ENCODE data around the gene C11orf97.

The C11orf97 gene

DNA sequence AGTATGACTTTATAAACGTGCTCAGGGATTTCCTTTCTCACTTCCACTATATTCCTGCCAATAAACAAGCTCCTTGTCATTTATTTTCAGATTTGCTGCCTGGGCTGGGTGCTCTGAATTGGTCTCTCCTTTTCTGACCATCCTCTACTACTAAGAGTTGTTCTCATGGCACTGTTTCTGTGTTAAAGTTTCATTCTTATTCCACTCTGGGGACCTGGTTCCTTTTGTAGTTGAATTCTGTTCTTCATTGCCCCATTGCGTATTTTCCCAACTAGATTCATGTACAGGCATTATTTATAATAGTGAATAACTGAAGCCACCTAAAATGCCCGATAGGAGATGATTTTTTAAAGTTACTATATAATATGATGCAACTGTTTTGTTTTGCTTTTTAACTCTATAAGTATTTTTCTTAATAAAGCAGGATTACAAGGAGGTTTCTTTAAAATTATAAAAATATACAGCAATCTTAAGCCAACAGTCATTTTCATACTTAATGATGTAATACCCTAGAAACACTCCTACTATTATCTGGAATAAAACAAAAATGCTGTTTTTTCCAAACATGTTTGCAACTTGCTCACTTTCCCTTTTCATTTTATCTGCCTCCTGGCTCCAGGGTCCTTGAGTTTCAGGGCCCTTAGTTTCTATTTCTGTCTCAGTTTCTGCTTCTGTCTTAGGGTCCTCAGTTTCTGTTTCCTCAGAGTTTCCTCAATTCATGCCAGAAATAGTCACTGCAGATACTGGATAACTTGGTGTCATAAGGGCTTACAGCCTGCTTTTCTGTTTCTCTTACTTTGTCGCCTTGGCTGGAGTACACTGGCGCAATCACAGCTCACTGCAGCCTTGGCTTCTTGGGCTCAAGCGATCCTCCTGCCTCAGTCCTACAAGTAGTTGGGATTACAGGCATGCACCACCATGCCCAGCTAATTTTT, 21.7 kb downstream of the C11orf97 start:
- TF ChIP-seq, protein P1, sequence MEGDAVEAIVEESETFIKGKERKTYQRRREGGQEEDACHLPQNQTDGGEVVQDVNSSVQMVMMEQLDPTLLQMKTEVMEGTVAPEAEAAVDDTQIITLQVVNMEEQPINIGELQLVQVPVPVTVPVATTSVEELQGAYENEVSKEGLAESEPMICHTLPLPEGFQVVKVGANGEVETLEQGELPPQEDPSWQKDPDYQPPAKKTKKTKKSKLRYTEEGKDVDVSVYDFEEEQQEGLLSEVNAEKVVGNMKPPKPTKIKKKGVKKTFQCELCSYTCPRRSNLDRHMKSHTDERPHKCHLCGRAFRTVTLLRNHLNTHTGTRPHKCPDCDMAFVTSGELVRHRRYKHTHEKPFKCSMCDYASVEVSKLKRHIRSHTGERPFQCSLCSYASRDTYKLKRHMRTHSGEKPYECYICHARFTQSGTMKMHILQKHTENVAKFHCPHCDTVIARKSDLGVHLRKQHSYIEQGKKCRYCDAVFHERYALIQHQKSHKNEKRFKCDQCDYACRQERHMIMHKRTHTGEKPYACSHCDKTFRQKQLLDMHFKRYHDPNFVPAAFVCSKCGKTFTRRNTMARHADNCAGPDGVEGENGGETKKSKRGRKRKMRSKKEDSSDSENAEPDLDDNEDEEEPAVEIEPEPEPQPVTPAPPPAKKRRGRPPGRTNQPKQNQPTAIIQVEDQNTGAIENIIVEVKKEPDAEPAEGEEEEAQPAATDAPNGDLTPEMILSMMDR (IDR thresholded peaks at IDR 0.05; ENCODE audit: low read depth, low read length, poor library complexity, severe bottlenecking), result no peak
- no peak for TF ChIP-seq EZH2phosphoT487 (IDR thresholded peaks at IDR 0.05; ENCODE audit: borderline replicate concordance, low read length)
- Histone ChIP-seq H3F3A (ENCODE audit: control insufficient read depth, insufficient read depth) (no peaks in the 10 kb centered on the region), H3K4me1 (ENCODE audit: control insufficient read depth, low read length) (no peaks in the 10 kb centered on the region), H3K4me3 (ENCODE audit: low read length) (no peak overlapping the region), H4K20me1 (ENCODE audit: control insufficient read depth, insufficient read depth, low read depth, low read length) (no peaks in the 10 kb centered on the region), H3K4me2 (ENCODE audit: low read length) (no peak overlapping the region), H3K27me3 (ENCODE audit: control insufficient read depth, low read length) (peaks cover 5% of the 10 kb centered on the region; the same call in 1 of the 2 replicates), H3K79me2 (ENCODE audit: control insufficient read depth, low read length) (no peaks in the 10 kb centered on the region), H3K9me2 (replicated peaks; ENCODE audit: control insufficient read depth, low read length) (no peaks in the 10 kb centered on the region), H3K27ac (ENCODE audit: low read depth, low read length) (no peak overlapping the region), H3K36me3 (ENCODE audit: control insufficient read depth, low read length) (no peaks in the 10 kb centered on the region), H3K9me3 (ENCODE audit: control insufficient read depth, insufficient read depth, low read length) (no peaks in the 10 kb centered on the region)

DNA sequence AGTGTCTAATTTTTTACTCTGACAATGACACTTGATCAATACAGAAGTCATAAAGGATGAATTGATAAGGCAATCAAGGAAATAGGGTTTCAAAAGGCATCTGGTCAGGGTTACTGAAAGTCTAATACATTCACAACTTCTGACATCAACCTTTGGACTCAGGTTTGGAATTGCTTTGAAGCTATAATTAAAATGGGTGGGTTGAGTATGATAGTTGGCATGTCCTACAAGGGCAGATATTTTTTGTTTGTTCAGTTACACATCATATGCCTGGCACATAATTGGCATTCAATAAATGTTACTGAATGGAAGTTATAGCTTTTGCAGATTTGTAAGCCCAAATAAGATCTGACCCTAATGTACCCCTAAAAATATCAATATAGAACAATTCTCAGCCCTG, 24.1 kb downstream of the C11orf97 start:
- Histone ChIP-seq H3K27ac (ENCODE audit: low read depth, low read length) (no peak overlapping the region), H3K4me2 (ENCODE audit: low read length) (no peak overlapping the region), H3K9me3 (ENCODE audit: control insufficient read depth, insufficient read depth, low read length) (no peaks in the 10 kb centered on the region), H4K20me1 (ENCODE audit: control insufficient read depth, insufficient read depth, low read depth, low read length) (no peaks in the 10 kb centered on the region), H3K79me2 (ENCODE audit: control insufficient read depth, low read length) (no peaks in the 10 kb centered on the region), H3K4me3 (ENCODE audit: low read length) (no peak overlapping the region), H3K27me3 (ENCODE audit: control insufficient read depth, low read length) (peaks cover 5% of the 10 kb centered on the region; the same call in 1 of the 2 replicates), H3K4me1 (ENCODE audit: control insufficient read depth, low read length) (no peaks in the 10 kb centered on the region), H3K9me2 (replicated peaks; ENCODE audit: control insufficient read depth, low read length) (no peaks in the 10 kb centered on the region), H3F3A (ENCODE audit: control insufficient read depth, insufficient read depth) (no peaks in the 10 kb centered on the region), H3K36me3 (ENCODE audit: control insufficient read depth, low read length) (no peaks in the 10 kb centered on the region)
- no peak for TF ChIP-seq EZH2phosphoT487 (IDR thresholded peaks at IDR 0.05; ENCODE audit: borderline replicate concordance, low read length)
- TF ChIP-seq, protein P1 (IDR thresholded peaks at IDR 0.05; ENCODE audit: low read depth, low read length, poor library complexity, severe bottlenecking), result no peak

DNA sequence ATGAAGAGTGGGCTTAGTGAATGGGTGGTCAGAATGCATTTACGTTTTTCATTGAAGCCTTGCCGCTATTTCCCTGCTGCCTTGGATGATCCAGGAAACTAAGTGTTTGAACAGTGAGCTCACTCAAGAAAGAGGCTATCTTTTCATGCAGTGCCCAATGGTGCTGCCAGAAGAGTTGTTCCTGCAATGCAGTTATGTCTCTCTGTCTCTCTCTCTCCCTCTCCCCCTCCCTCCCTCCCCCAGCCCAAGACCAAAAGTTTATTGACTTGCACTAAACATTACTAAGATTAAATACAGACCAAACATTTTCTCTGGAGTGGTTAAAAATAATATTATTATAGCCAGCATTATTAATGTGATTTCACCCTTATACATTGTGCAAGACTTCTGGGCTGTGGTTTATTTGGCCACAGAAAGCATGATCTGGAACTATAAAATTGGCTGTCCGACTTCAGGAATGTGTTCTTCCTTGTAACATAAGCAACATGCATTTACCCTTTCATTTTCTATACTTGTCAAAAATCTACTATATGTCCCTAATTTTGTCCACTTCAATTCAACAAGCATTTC, 24.9 kb downstream of the C11orf97 start:
- Histone ChIP-seq H4K20me1 (ENCODE audit: control insufficient read depth, insufficient read depth, low read depth, low read length) (no peaks in the 10 kb centered on the region), H3K4me1 (ENCODE audit: control insufficient read depth, low read length) (no peaks in the 10 kb centered on the region), H3K4me3 (ENCODE audit: low read length) (no peak overlapping the region), H3K27me3 (ENCODE audit: control insufficient read depth, low read length) (peaks cover 5% of the 10 kb centered on the region; the same call in 1 of the 2 replicates), H3K36me3 (ENCODE audit: control insufficient read depth, low read length) (no peaks in the 10 kb centered on the region), H3K9me2 (replicated peaks; ENCODE audit: control insufficient read depth, low read length) (no peaks in the 10 kb centered on the region), H3K27ac (ENCODE audit: low read depth, low read length) (no peak overlapping the region), H3K79me2 (ENCODE audit: control insufficient read depth, low read length) (no peaks in the 10 kb centered on the region), H3F3A (ENCODE audit: control insufficient read depth, insufficient read depth) (no peaks in the 10 kb centered on the region), H3K4me2 (ENCODE audit: low read length) (no peak overlapping the region), H3K9me3 (ENCODE audit: control insufficient read depth, insufficient read depth, low read length) (no peaks in the 10 kb centered on the region)
- TF ChIP-seq, protein P1 (IDR thresholded peaks at IDR 0.05; ENCODE audit: low read depth, low read length, poor library complexity, severe bottlenecking), result no peak
- no peak for TF ChIP-seq EZH2phosphoT487 (IDR thresholded peaks at IDR 0.05; ENCODE audit: borderline replicate concordance, low read length)
